ENCODE results near the gene TMEM94. TPM values are rescaled to one million over a fixed set of nuclear protein-coding genes. Genes with fewer than 3 reads are reported as not detected.
A peak's percentile ranks its signal among the peaks of the same experiment; 100 is the strongest.

TMEM94 gene
- total and polyA plus RNA-seq, 9 of the 15 experiments (the other 6 are each of a cell fraction or from before 2014, with no cell fraction given) = 0.35 to 48.1 (median 14.4) TPM

DNA sequence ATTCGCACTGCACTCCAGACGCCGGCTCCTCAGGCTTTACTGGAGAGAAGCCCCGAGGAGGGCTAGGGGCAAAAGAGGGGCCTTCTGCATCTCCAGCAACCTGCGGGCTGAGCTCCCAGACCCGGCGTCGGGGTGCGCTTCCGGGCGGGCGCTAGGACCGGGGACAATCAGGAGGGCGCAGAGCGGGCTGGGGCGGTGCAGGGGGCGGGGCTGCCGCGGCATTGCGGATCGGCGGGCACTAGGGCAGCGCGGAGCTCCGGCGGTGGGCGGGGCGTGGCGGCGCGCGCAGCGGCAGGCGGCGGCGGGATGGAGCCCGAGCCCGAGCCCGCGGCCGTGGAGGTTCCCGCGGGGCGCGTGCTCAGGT is 59.8 kb downstream of the TMEM94 start, which contains the start of gene TSEN54 (continued):
- TF ChIP-seq PRDM10 (IDR thresholded peaks at IDR 0.05; ENCODE audit: partially characterized antibody) (peak; percentile 42), TCF3 (CRISPR knock-in tag; IDR thresholded peaks at IDR 0.05) (peak; percentile 33), RFX7 (CRISPR knock-in tag; IDR thresholded peaks at IDR 0.05) (no peak), GTF3C2 (IDR thresholded peaks at IDR 0.05; ENCODE audit: borderline replicate concordance, extremely low read depth, insufficient read length) (no peak), POLR2A (conservative IDR thresholded peaks at IDR 0.05) (no peak), GABPB1 (CRISPR knock-in tag; IDR thresholded peaks at IDR 0.05) (peak; percentile 56; the same call in 1 of the 2 replicates), NR2C2 (CRISPR knock-in tag; IDR thresholded peaks at IDR 0.05) (no peak), NR2C2 (tag; IDR thresholded peaks at IDR 0.05) (peak; percentile 65; the same call in 1 of the 2 replicates), THRAP3 (IDR thresholded peaks at IDR 0.05; ENCODE audit: borderline replicate concordance) (no peak), ESRRB (CRISPR knock-in tag; IDR thresholded peaks at IDR 0.05; ENCODE audit: borderline replicate concordance) (no peak), ATF6 (CRISPR knock-in tag; IDR thresholded peaks at IDR 0.05) (0 out of 2 replicates have a peak, but pooled peaks have one; percentile 82), ZC3H4 (CRISPR knock-in tag; IDR thresholded peaks at IDR 0.05; ENCODE audit: borderline replicate concordance) (no peak), MEF2D (tag; conservative IDR thresholded peaks at IDR 0.05; ENCODE audit: low read depth) (no peak), PURB (CRISPR knock-in tag; IDR thresholded peaks at IDR 0.05; ENCODE audit: low read depth) (no peak), KHSRP (IDR thresholded peaks at IDR 0.05) (no peak), ZNF253 (CRISPR knock-in tag; conservative IDR thresholded peaks at IDR 0.05) (no peak), MTA3 (IDR thresholded peaks at IDR 0.05; ENCODE audit: borderline replicate concordance) (no peak), ELF1 (tag; IDR thresholded peaks at IDR 0.05) (peak; percentile 96), CSDE1 (IDR thresholded peaks at IDR 0.05) (no peak)
- TF ChIP-seq, protein P1, sequence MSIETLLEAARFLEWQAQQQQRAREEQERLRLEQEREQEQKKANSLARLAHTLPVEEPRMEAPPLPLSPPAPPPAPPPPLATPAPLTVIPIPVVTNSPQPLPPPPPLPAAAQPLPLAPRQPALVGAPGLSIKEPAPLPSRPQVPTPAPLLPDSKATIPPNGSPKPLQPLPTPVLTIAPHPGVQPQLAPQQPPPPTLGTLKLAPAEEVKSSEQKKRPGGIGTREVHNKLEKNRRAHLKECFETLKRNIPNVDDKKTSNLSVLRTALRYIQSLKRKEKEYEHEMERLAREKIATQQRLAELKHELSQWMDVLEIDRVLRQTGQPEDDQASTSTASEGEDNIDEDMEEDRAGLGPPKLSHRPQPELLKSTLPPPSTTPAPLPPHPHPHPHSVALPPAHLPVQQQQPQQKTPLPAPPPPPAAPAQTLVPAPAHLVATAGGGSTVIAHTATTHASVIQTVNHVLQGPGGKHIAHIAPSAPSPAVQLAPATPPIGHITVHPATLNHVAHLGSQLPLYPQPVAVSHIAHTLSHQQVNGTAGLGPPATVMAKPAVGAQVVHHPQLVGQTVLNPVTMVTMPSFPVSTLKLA (conservative IDR thresholded peaks at IDR 0.05) = peak in 1 of 2 experiments; percentile 29; a peak in 2 of 4 replicates
